GM21526 (cell line): Measurements from ENCODE around the gene YRDC.

Source experiments
- ATAC-seq: cut with Tn5 transposase; IDR thresholded peaks from one replicate; pipeline ENCODE4 v1.9.1; 2021; ENCODE audit warnings: moderate library complexity; ENCODE audit not compliant: unreplicated experiment, low FRiP score

YRDC gene

DNA sequence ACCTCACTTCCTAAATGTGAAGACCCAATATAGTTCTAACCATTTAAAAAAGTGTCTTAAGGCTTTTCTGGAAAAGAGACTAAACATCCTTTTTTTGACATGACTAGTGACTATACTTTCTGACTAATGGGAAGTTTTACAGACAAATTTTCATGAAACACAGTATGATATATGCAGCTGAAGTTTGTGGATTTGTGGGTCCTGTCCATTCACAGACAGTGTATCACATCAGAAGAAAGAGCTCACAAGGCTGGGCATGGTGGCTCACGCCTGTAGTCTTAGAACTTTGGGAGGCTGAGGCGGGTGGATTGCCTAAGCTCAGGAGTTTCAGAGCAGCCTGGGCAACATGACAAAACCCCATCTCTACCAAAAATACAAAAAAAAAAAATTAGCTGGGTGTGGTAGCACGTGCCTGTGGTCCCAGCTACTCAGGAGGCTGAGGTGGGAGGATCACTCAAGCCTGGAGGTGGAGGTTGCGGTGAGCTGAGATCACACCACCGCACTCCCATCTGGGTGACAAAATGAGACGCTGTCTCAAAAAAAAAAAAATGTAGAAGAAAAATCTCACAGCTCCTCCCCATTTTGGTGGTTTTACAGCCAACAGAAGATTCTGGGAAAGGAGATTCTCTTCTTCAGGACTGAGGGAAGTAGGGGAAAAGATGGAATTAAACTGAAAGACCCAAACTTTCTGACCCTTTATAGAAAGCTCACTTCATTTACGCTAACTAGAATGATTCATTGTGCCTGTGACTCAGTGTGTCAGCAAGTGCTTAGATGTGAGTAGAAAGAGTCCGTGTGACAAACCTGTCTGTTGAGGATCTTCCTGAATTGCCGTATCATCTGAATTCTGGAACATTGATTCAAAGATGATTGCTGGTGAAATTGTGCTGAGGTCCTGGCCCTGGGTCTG is 15.2 kb upstream of the YRDC start:
- no peak for ATAC-seq

DNA sequence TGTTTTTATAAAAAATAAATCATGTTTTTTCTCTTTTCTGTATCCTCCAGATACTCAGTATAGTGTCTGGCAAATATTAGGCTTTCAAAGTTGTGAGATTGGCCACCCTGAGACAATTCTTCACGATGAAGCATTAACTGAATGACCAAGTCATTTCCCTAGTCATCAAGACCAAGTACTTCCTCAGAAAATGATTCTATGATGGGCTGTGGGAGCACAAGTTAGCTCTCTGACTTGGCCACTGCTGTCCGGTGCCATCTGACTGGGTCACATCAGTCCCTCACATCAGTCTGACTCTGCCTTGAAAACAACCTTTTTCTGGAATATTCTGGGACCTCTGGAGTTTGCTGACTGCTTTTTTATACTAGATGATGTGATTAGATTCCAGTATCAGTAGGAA is 13.5 kb upstream of the YRDC start:
- no peak for ATAC-seq

DNA sequence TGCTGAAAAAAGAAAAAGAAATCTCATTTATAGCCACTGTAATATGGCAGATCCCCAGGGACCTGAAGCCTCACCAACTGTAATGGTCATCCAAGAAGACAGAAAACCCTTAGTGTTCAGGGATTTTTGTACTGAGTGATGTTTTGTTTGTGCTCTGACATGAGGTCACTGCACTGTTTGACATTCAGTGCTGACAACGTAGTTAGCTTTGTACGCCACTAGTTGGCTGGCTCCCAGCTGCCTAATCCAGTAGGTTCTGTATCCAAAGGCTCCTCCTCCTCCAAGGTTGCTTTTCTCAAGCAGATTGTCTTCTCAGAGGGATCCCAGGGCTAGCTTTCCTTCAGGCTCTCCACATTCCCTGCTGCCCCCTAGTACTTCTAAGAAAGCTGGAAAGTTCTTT is 9.5 kb upstream of the YRDC start:
- ATAC-seq: no peak

DNA sequence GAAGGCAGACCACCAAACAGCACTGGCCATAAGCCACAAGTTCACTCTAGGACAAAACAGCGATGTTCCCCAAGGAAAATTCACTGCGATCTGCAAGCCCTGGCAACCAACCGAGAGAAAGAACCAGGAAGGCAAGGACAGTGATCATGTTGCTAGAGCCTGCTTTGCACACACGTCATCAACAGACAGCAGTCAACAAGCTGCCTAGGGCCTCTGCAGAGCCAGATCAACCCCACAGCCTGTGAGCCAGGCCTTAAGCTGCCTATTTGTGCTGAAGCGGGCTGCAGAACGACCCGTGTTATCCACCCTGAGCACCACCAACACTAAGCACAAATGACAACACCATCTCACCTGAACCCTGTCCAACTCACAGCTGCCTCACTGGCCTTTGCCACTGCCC is 6.2 kb upstream of the YRDC start:
- ATAC-seq: no peak

DNA sequence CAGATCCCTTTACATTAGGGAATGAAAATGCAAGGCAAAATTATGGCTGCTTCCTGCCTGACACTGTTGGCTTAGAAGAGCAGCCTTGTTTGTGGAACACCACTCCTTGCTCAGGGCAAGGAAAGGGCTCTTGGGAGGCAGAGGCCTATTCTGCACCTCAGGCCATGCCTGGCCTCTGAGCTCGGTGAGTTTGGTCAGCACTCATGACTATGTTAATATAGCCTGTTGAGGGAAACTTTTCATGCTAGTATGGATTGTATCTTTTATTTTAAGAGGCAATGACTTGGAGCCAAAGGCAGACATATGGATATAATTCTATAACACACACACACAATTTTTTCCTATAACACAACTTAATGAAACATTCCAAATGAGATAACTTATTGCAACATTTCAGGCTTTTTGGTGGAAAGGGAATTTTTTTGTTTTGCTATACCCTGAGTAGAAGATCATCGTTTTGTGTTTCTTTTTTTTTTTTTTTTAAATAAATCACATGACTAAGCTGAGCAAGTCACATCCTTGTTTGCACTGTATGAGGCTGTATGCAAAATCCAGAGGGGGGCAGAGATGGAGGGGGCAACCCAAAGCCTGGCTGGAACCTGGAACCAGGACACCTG is 5.6 kb upstream of the YRDC start:
- no peak for ATAC-seq

DNA sequence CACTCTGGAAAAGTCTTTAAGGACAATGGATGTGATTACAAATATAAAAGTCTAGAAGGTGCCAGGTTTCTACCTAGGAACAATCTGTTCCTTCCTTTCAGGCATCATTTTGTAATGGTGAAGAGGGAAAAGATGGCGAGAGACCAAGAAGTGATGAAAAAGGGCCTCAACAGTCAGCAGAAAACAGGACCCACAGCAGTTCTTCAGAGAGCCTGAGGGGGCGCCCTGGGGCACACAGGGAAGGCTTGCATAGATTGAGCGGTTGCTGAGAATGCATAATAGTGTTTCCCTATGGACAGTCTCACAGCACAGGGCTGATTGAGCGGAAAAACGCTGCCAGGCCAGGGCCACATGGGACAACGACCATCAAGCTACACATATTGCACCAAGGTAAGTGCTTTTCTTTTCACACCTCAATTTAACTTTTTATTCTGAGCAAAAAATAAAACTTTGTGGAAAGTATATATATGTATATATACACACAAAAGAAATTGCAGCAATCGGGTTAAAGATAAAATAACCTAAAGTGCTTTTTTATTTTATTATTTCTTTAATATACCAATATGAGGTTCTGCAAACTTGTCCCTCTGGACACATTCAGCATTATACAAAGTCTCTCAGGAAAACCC is 3.1 kb upstream of the YRDC start:
- ATAC-seq: peak; percentile 42

DNA sequence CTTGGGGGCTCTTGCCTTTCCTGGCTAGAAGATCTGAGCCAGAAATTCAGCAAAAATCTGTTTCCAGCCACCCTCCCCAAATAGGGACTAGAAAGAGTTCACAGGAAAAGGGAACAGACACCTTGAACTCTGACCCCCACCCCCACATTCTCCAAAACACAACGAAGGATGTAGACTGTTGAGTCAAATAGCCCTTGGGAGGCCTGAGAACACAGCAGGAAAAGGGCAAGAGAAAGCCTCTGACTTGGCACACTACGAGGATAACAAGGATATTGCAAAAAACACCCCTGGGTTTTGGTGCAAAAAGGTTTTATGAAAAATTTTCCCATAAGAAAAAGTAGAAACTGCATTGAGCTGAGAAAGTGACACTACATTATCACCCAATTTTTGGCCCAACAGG is 1.9 kb upstream of the YRDC start:
- no peak for ATAC-seq

DNA sequence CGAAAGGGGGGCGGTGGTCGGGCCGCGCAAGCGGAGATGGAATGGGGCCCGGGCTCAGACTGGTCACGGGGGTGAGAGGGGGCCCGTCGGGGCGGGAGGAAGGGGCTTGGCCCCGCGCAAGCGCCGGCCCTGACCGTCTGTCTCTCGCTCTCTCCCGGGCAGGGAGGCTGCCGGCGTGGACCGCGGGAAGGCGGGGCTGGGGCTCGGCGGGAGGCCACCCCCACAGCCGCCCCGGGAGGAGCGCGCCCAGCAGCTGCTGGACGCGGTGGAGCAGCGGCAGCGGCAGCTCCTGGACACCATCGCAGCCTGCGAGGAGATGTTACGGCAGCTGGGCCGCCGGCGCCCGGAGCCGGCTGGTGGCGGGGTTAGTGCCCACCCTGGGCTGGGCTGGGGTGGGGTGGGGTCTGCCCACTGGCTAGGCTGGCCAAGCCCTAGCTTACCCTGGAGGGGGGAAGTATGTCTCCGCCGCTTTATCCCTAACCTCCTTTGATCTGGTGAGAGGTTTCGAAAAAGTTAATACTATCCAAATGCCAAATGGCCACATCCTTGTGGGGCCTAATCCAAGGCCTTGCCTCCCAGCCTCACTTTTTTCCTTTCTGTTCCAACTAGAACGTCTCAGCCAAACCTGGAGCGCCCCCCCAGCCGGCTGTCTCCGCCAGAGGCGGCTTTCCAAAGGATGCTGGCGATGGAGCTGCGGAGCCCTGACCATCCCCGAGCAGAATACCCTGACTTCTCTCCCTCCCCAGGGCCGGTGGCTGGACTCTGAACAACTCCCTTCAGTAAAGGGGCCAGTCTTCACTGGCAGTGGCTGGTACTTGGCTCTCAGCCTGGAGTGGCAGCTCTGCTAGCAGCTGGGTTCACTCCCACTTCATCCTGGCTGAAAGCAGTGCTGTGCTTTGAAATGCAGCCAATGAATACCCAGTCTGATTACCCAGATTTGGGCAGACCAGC is 636 bp upstream of the YRDC start:
- ATAC-seq: peak; percentile 23

DNA sequence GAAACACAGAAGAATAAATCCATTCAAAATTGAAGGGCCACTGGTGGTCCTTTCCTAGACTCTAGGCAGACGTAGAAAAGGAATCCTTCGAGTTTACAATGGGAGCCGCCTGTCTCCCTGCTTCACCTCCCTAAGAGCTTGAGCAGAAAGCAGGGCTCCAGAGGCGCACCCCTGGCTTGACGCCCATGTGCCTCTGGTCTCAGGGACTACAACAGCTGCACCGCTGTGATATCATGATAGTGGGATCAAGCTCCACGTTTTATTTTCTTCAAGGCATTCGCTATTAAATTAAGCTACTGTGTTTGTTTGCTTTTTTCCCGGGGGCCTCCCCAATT is 821 bp downstream of the YRDC start:
- ATAC-seq: no peak

DNA sequence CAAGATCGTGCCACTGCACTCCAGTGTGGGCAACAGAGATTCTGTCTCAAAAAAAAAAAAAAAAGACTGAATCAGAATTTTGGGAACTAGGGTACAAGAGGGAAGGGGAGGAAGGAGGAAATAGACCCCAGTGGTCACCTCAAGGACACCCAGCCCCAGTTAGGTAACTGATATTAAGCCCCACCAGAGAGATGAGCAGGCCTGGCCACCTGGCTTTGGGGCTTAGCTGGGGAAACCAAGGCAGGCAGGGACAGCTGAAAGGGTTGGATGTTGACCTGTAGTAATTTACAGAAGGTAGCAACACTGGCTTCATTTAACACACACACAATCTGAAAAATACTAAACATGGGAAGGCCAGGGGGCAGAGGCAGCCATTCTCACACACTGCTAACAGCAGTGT is 5.6 kb downstream of the YRDC start:
- no peak for ATAC-seq

DNA sequence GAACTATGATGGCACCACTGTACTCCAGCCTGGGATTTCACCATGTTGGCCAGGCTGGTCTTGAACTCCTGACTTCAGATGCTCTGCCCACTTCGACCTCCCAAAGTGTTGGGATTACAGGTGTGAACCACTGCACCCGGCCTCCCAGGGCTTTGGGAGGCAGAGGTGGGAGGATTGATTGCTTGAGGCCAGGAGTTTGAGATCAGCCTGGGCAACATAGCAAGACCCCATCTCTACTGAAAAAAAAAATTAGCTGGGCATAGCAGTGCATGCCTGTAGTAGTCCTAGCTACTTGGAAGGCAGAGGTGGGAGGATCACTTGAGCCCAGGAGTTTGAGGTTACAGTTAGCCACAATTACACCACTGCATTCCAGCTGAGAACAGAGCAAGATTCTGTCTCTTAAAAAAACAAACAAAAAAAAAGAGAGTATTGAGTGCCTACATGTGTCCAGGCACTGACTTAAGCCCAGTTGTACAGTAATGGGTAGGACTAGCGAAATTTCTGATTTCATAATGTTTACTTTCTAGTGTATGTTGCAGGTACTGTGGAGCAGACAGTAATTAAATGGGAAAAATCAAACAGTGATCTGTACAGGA is 10.2 kb downstream of the YRDC start:
- no peak for ATAC-seq

DNA sequence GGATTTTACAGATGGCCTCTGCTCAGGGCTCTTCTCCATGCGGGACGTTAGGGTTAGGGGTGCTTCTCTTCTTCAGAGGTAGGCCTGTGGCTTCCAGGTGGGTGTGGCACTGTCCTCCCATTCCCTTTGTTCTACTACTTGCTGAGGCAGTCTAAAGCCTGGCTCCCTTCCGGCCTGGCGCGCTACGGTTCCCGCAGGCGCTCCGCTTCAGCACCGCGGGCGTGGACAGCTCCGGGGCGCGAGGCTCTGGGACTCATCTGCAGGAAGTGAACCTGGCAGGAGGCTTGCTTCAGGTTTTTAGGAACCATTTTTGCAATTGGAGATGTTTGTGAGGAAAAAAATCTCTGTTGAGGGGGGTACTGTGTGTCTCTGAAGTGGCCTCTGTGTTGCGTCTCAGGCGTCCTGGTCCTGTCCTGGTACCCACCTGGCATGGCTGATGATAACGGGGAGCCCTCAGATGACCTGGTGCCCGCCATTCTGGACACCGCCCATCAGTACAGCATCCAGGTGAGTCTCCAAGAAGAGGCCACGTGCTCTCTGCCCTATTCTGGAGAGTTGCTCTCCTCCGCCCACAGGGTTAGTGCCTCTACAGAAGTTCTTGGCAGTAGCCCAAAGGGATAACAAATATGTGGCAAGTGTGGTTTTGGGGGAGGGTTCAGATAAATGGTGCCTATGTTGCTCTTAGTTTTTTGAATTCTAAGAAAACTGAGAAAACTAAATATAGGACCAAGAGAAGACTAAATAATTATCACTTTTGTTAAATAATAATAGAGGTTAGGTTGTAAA is 12.5 kb downstream of the YRDC start:
- no peak for ATAC-seq

DNA sequence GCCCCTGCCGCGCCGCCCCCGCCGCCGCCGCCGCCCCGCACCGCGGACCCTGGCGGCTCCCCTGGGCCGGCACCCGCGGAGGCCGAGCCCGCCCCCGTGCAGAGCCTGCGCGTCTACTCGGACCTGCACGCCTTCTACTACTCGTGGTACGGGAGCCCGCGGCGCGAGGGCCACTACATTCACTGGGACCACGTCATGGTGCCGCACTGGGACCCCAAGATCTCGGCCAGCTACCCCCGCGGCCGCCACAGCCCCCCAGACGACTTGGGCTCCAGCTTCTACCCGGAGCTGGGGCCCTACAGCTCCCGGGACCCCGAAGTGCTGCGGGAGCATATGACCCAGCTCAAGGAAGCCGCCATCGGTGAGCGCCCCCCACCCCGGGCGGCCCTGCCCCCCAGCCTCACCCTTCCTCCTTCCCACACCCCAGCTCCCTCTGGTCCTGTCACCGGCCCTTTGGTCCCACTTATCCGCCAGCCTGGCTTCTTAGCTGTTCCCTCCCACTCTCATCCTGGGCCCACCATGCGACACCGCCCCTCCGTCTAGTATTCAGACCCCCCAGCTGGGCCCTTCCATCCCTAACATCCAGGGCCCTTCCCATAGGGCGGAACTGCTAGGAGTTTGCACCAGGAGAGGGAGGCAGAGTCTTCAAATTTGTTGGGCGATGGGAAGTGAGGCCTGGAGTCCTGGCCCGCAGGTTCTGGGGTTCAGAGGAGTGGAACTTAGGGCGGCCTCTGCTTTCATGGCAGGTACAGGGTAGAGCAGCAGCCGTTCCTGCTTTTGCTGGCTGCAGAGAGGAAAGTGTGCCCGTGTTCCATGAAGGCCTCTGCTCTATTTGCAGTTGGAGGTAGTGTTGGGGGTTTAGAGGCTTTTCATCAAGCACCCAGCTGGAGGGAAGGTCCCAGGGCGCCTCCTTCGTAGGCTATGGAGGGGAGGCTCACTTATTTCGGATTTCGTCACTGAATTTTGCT is 13.4 kb downstream of the YRDC start:
- peak; percentile 29 for ATAC-seq

DNA sequence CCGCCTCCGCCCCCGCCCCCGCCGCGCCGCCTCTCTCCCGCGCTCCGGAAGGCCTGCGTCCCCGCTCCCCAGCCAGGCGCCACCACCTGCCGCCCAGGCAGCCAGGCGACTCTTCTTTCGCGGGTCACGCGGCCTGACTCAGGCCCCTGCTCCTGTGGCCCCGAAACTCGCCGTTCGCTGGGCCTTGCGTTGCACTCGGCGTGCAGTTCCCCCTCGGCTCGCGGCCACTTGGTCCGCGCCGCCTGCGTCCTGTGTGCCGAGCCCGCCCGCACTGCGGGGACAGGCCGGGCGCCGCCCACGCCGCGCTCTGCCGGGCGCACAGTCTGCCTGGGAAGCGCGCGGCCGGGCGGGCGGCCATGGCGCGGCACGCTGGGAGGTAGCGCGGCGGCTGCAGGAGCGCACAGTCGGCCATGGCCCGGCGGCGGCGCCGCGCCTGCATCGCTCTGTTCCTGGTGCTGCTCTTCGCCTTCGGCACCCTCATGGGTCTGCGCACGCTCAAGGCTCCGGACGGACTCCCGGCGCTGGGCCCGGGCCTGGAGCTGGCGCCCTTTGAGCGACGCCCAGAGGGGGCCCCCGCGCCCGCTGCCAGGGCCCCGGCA is 14.1 kb downstream of the YRDC start, which contains the start of gene MANEAL:
Gene MANEAL (plus strand): TSS at position 75 of the 599 bp plus-strand sequence. CDS start 336 bp downstream, at position 411.
- peak; percentile 51 for ATAC-seq

DNA sequence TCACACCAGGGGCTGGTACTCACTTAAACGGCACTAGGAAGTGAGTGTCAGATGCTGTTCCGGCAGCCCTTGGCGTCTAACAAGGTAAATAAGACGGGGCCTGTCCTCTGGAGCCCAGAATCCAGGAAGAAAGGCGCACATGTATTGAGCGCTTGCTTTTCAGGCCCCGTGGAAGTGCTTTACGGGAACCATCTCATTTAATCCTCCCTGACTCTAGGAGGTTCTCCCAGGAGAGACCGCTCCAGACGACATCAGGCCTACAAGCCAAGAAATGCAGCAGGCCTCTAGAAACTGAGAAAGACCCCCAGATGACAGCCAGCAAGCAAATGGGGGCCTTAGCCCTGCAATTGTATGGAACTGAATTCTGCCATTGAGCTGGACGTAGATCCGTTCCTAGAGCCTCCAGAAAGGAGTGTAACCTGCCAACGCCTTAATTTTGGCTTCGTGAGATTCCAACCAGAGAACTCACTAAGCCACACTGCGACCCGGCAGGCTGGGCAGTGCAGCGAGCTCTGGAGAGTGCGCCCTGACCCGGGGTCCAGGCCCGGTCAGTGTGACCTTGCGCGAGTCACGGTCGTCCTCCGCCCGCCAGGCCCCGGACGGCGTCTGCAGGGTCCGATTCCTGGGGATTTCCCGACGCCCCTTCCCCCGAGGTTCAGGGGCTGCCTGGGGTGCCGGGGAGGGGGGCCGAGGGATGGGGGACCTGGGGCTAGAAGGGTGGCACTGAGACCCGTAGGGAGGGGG is 14.9 kb downstream of the YRDC start:
- ATAC-seq: no peak

DNA sequence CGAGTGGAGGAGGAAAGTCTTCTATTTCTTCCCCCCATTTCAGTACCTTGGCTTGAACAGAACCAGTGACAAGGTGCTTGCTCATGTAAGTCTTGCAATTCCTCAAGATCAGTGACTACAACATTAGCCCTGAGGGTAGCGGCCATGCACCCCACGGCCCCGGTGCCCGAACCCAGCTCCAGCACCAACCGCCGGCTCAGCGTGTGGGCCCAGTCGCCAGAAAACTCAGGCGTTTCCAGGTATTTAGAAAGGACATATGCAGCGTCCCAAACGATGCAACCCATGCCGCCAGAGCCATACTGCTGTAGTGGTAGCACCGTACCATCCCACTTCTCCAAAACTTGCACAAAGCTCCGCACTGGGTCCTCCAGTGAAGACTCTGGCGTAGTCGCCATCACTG is 25.5 kb downstream of the YRDC start:
- no peak for ATAC-seq

DNA sequence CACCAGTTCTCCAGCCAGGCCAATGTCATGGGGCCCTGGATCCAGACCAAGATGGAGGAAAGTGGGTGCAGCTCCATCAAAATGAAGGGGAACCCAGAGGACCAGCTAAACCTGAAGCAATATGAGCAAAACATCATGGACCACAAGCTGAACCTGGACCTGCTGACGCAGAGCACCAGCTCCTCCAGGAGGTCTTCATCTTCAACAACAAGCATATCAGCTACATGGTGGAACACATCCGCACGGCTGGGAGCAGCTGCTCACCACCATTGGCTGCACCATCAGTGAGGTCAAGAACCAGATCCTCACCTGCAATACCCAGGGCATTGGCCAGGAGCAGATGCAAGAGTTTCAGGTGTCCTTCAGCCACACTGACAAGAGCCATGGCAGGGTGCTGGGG is 29.4 kb downstream of the YRDC start:
- ATAC-seq: no peak
